T-helper 22 cell (primary cell): ENCODE data around the gene COMMD6.

Experiments
- DNase-seq: peaks from one replicate; pipeline ENCODE4 v3.0.0-alpha.2; 2020; ENCODE audit warnings: low read depth

Gene COMMD6

GRCh38 chr13:75521956-75522355 lies 15.7 kb downstream of the COMMD6 start:
- DNase-seq = no peak

GRCh38 chr13:75518439-75519088 lies 19.1 kb downstream of the COMMD6 start:
- no peak for DNase-seq

DNA sequence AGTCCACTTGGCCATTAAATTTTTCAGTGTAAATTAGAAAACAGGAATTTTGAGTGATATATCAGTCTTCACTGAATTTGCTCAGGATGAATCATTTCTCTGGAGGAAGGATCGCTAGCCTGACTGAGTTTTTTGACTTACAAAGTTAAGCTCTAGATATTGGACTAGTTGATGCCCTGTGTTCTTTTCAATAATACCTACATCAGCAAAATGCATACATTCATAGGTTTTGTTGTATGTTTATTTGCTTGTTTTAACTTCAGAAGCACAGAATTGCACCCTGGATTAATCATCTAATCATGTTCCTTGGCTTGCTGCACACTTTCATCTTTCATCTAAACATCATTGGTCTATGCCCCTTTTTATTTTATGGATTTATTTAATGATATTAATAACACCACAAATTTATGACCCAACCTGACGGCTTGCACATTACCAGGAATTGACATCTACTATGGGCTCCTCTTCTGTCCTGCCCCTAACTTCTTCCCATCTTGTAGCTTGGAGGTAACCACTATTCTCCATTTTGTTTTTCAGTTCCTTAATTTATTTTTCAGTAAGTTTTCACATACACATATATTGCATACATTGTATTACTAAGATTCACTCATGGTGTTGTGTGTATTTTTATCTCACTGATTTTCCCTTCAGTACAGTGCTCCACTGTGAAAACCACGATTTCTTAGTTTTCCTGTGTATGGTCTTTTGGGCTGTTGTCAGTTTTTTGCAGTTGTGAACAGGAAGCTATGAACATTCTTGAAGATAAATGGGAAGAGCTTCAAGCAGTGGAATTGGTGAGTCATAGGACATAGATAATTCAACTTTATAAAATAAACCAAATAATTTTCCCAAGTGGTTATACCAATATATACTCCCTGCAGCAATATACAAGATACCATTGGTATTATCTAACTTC lies 23.3 kb downstream of the COMMD6 start:
- DNase-seq = no peak

DNA sequence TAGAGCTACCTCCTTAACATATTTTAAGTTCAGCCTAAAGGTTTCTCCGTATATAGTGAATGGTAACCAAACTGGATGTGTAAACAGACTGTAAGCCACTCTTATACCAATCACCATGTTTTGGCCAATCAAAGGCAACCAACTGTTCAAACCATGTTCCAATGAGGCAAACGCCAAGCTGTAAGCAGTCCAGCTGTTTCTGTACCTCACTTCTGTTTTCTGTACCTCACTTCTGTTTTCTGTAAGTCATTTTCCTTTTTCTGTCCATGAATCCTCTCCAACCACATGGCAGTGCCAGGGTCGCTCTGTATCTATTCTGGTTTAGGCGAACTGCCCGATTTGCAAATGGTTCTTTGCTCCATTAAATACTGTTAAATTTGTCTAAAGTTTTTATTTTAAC lies 24.4 kb downstream of the COMMD6 start:
- no peak for DNase-seq

DNA sequence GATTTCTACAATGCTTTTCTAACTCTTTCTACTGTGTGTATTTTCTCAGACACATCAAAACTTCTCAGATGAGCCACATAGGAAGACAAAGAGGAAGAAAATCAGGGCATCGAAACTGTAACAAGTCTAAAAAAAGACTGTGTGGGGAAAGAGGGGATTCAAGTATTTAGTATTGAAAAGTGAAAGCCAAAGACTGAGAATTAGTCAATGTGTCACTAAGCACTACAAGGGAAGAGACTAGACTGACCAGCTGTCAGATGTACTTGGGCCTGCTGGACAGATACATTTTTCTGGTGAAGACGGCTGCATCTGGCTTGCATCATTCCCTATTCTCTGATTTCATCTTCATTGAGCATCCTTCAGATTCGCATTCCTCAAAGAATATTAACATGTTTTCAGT lies 25.4 kb downstream of the COMMD6 start:
- no peak for DNase-seq

- DNase-seq = no peak
Observed at GRCh38 chr13:75511051-75511625, 26.5 kb downstream of the COMMD6 start.

- no peak for DNase-seq
Observed at GRCh38 chr13:75508002-75508548, 29.6 kb downstream of the COMMD6 start.

DNA sequence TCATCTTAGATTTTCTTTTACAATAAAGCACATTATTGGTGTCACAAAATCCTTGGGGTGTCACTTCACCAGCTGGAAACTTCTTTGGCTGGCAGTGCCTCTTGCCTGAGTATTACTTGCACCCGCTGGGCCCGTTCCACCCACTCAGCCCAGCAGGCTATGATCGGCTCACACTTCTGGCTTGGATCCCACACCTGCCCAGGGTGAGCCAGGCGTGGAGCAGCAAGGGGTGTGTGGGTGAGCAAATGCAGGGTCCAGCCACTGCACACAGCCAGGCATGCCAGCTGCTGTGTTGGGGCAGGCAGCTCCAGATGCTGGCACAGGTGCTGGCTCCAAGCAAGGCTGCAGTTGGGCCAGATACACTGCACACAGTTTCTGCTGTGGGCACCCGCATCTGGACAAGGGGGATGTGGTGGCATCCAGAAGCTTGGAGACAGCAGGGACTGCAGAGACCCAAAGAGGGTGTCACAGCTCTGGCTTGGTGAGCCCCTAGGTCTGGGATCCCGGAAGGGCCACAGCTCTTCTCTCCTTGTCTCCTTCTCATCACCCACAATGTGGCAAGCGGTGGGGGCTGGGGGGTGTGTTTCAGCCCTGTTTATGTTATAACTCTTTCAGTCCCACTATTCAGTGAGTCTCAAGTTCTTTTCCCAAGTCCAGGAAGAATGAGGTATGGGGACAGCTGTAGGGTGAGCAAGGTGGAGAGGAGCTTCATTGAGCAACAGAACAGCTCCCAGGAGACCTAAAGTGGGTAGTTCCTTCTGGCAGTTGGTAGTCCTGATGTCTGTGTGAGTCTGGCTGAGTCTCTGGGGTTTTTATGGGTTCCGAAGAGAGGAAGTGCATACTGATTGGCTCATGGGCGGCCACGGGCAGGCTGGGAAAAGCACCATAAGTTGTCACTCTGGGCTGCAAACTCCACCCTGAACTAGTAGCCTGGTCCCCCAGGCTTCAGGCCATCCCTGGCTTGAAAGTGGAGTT lies 30.3 kb downstream of the COMMD6 start:
- DNase-seq = no peak

GRCh38 chr13:75506018-75506417 lies 31.6 kb downstream of the COMMD6 start:
- DNase-seq = no peak

DNA sequence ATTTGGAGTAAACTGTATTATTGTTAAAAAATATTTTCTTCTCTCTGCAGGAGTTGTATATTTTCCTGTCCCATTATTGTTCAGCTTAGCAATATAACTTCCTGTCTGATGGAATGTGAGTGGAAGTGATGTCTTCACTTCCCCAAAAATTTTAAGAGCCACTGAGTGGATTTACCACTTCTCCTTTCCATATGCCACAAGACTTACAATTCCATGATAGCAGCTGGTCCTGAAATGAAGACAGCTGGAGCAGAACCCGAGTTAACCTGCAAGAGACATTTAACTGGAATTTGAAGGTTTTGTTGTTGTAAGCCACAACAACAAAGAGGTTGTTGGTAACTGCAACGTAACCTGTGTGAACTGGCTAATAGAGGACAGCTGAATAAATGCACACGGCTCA lies 32.3 kb downstream of the COMMD6 start:
- DNase-seq = no peak

DNA sequence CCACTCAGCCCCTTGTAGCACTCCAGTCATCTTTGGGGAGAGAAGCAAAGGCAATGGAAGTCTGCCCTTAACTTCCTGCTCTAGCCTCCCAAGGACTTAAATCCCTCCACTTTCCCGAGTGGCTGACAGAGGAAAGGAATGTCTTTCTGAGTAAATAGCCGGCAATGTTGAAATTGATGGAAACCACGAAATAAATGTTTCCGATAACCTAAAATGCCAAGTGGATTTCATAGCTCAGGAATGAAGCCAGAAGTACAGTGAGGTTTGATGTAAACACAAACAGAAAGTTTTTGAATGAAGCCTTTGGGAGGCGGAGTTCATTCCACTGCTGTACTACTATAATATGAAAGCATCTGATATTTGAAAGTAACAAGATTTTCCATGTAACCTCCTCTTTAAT lies 41.7 kb downstream of the COMMD6 start:
- no peak for DNase-seq

- DNase-seq = no peak
Observed at GRCh38 chr13:75494491-75494890, 43.1 kb downstream of the COMMD6 start.

DNA sequence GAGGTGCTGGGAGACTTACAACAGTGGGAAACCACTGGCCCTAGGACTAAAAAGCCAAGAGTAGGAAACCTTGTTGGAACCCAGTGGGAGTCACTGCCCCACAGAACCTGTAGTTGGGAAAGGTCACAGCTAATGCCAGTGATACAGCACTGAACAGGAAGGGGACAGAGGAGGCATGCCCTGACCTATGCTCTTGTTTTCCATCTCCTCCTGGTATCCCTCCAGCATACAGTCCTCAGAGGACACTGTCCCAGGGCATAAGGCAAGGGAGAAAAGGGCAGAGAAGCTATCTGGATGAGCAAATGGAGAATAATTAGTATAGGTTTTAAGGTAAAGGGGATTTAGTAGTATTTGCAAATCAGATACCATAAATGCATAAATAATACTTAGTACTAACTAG lies 44.5 kb downstream of the COMMD6 start:
- DNase-seq = no peak

GRCh38 chr13:75492389-75492788 lies 45.3 kb downstream of the COMMD6 start:
- DNase-seq = no peak

GRCh38 chr13:75491376-75491775 lies 46.3 kb downstream of the COMMD6 start:
- DNase-seq = no peak

DNA sequence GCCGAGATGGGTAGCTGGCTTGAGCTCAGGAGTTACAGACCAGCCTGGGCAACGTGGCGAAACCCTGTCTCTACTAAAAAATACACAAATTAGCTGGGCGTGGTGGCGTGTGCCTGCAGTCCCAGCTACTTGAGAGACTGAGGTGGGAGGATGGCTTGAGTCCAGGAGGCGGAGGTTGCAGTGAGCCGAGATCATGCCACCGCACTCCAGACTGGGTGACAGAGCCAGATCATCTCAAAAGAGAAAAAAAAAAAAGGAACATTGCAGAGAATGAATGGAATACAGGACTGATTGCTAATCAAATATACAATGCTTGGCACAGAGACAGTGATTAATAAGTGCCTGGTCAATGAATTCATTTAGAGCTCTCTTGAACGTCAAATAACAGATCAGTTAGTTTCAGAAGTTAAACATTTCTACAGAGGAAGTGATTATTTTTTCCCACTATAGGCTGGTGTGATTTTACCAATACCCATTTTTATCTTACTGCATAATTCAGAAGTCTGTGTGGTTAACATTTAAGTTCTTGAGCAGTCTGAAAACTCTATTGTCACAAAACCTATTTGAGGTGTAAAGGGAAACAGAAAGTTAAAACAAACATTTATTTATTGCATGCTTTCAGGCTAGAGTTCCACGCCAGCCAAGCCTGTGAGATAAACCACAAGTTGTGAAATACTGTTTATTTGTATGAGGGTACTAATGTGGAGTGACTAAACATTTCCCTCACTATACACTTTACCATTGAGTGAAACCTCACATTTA lies 48.0 kb downstream of the COMMD6 start:
- DNase-seq = no peak

DNA sequence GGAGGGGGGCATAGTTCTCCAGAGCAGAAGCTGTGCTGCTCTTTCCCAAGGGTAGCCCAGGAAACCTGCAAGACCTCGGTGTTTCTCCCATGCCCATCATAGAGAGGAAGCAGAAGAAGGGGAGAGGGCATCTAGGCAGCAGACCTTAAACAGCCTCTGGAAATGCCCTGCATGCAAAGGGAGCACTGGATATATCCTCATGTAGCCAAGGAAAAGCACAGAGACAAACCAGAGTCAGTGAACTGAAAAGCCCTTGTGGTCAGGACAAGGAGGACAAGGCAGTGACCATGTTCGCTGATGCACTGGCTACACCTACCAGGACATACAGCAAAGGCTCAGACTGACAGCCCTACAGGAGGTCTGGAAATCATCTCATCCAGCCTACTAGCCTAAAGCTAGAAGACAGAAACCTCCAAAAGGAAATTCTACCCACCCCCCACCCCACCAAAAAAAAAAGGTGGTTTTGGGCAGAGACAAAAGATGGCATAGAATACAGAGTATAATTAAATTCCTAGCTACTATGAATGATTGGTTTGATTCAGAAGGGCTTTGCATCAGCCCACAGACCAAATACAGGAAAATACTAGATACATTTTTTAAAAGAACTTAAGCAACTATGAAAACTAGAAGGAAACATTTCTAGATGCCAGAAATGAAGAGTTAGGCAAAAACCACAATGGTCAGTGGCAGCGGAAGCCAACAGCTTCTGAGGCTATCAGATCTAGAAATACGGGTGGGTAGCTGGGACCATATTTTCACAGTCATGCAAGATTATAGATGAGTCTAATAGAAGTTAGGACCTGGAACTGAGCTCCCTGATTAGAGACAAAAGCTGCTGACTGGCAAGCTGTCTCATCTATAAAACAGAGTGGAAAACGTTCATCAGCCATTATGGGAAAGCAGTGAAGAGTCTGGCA lies 51.2 kb downstream of the COMMD6 start:
- DNase-seq = no peak

- DNase-seq = no peak
Observed at GRCh38 chr13:75485286-75486062, 52.2 kb downstream of the COMMD6 start.

- no peak for DNase-seq
Observed at GRCh38 chr13:75482820-75483079, 54.9 kb downstream of the COMMD6 start.
